ENCODE results near the gene CELF3. TPM values are rescaled to one million over a fixed set of nuclear protein-coding genes. Genes with fewer than 3 reads are reported as not detected.
"Not testable (repeated sequence)": the region's sequence is repeated elsewhere in the genome, so short reads cannot be mapped to it uniquely, and the experiment has no call there.

CELF3 gene
- polyA plus RNA-seq, 1 donor from 2014 or later, result 89.0 TPM

DNA sequence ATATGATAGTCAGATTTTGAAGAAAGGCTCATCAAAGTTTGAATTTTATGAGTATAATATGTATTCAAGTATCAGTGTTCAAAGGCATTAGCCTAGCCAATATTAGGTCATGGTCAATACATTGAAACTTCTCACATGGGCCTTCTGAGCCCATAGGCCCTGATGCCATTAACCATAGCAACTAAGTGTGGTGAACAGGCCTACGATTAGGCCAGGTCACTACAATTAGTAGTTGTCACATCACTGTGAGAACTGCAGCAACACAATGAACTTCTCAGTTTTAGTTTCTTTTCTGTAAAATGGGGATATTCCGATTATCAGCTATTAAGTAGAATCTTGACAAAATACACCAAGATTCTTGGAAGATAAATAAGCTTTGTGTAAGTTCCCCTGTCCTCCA, 30.0 kb downstream of the CELF3 start (continued):
- TF ChIP-seq EZH2 (IDR thresholded peaks at IDR 0.05; ENCODE audit: borderline replicate concordance, insufficient read depth, low read length, poor library complexity, severe bottlenecking) (no peak), SMC3 (conservative IDR thresholded peaks at IDR 0.05; ENCODE audit: poor library complexity) (no peak)

DNA sequence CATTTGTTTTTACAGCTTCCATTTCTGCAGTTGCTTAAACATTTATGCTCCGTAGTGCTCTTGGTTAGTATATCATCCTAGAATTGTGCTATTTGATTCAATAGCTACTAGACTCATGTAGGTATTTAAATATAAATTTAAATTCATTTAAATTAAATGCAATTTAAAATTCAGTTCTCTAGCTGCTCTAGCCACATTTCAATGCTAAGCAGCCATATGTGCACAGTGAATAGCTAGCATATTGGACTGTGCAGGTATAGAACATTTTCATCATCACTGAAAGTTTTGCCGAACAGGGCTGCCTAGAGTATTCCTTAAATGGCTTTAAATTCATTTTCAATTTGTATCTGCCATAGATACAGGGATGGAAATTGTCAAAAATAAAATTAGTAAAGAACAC, 32.5 kb downstream of the CELF3 start:
- no peaks in the 10 kb centered on the region for H3K36me3 ChIP-seq (ENCODE audit: insufficient read depth, low read length)
- no peak overlapping the region for H3K9ac ChIP-seq (ENCODE audit: low read length)
- no peaks in the 10 kb centered on the region for H3F3A ChIP-seq (ENCODE audit: insufficient read depth, low read length, poor library complexity, severe bottlenecking)
- no peaks in the 10 kb centered on the region for H3K27me3 ChIP-seq (ENCODE audit: insufficient read depth, low read depth, low read length)
- TF ChIP-seq TAF1 (IDR thresholded peaks at IDR 0.05; ENCODE audit: low read depth) (no peak), SMC3 (conservative IDR thresholded peaks at IDR 0.05; ENCODE audit: poor library complexity) (no peak), EP300 (conservative IDR thresholded peaks at IDR 0.05; ENCODE audit: poor library complexity, severe bottlenecking) (no peak), RAD21 (conservative IDR thresholded peaks at IDR 0.05) (no peak), POLR2AphosphoS5 (IDR thresholded peaks at IDR 0.05) (no peak), MXI1 (conservative IDR thresholded peaks at IDR 0.05; ENCODE audit: poor library complexity, severe bottlenecking) (no peak), EZH2 (IDR thresholded peaks at IDR 0.05; ENCODE audit: borderline replicate concordance, insufficient read depth, low read length, poor library complexity, severe bottlenecking) (no peak)
- TF ChIP-seq, protein P1, sequence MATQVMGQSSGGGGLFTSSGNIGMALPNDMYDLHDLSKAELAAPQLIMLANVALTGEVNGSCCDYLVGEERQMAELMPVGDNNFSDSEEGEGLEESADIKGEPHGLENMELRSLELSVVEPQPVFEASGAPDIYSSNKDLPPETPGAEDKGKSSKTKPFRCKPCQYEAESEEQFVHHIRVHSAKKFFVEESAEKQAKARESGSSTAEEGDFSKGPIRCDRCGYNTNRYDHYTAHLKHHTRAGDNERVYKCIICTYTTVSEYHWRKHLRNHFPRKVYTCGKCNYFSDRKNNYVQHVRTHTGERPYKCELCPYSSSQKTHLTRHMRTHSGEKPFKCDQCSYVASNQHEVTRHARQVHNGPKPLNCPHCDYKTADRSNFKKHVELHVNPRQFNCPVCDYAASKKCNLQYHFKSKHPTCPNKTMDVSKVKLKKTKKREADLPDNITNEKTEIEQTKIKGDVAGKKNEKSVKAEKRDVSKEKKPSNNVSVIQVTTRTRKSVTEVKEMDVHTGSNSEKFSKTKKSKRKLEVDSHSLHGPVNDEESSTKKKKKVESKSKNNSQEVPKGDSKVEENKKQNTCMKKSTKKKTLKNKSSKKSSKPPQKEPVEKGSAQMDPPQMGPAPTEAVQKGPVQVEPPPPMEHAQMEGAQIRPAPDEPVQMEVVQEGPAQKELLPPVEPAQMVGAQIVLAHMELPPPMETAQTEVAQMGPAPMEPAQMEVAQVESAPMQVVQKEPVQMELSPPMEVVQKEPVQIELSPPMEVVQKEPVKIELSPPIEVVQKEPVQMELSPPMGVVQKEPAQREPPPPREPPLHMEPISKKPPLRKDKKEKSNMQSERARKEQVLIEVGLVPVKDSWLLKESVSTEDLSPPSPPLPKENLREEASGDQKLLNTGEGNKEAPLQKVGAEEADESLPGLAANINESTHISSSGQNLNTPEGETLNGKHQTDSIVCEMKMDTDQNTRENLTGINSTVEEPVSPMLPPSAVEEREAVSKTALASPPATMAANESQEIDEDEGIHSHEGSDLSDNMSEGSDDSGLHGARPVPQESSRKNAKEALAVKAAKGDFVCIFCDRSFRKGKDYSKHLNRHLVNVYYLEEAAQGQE (IDR thresholded peaks at IDR 0.05; ENCODE audit: borderline replicate concordance), result no peak
- TF ChIP-seq, protein P2, sequence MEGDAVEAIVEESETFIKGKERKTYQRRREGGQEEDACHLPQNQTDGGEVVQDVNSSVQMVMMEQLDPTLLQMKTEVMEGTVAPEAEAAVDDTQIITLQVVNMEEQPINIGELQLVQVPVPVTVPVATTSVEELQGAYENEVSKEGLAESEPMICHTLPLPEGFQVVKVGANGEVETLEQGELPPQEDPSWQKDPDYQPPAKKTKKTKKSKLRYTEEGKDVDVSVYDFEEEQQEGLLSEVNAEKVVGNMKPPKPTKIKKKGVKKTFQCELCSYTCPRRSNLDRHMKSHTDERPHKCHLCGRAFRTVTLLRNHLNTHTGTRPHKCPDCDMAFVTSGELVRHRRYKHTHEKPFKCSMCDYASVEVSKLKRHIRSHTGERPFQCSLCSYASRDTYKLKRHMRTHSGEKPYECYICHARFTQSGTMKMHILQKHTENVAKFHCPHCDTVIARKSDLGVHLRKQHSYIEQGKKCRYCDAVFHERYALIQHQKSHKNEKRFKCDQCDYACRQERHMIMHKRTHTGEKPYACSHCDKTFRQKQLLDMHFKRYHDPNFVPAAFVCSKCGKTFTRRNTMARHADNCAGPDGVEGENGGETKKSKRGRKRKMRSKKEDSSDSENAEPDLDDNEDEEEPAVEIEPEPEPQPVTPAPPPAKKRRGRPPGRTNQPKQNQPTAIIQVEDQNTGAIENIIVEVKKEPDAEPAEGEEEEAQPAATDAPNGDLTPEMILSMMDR (IDR thresholded peaks at IDR 0.05; ENCODE audit: poor library complexity, severe bottlenecking), result no peak
- no peak overlapping the region for H2AFZ ChIP-seq (ENCODE audit: low read depth, low read length)
- no peak overlapping the region for H3K4me3 ChIP-seq (ENCODE audit: low read length)
- no peak overlapping the region for H3K27ac ChIP-seq (ENCODE audit: low read length)
- no peaks in the 10 kb centered on the region for H3K9me3 ChIP-seq (ENCODE audit: low read length)
- H3K9me2 ChIP-seq (ENCODE audit: insufficient read depth, low read length), result no peaks in the 10 kb centered on the region
- H3K4me2 ChIP-seq (ENCODE audit: low read length), result no peak overlapping the region
- H4K20me1 ChIP-seq (ENCODE audit: insufficient read depth), result no peaks in the 10 kb centered on the region
- no peaks in the 10 kb centered on the region for H3K79me2 ChIP-seq (replicated peaks; ENCODE audit: insufficient read depth, low read length)

DNA sequence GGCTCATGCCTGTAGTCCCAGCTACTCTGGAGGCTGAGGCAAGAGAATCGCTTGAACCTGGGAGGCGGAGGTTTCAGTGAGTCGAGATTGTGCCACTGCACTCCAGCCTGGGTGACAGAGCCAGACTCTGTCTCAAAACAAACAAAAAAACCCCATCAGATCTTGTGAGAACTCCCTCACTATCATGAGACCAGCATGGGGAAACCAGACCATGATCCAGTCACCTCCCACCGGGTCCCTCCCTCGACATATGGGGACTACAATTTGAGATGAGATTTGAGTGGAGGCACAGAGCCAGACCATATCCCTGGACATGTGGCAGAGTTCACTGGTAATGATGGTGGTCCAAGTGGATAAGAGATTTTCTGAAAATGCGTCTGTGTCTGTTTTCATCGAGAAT, 33.7 kb downstream of the CELF3 start:
- not testable (repeated sequence) for H2AFZ ChIP-seq (ENCODE audit: low read depth, low read length); H3K9ac ChIP-seq (ENCODE audit: low read length); H3K27me3 ChIP-seq (ENCODE audit: insufficient read depth, low read depth, low read length); H3K9me2 ChIP-seq (ENCODE audit: insufficient read depth, low read length); H4K20me1 ChIP-seq (ENCODE audit: insufficient read depth); H3K27ac ChIP-seq (ENCODE audit: low read length); H3K4me2 ChIP-seq (ENCODE audit: low read length); H3K4me3 ChIP-seq (ENCODE audit: low read length); H3K36me3 ChIP-seq (ENCODE audit: insufficient read depth, low read length); H3K79me2 ChIP-seq (replicated peaks; ENCODE audit: insufficient read depth, low read length); H3F3A ChIP-seq (ENCODE audit: insufficient read depth, low read length, poor library complexity, severe bottlenecking); H3K9me3 ChIP-seq (ENCODE audit: low read length)
